MM.1S (cell line): ENCODE measurements around the gene CFAP61.

ENCODE experiments used
- DNase-seq: peaks from one replicate; pipeline ENCODE4 v3.0.0-alpha.2; 2015
- H2AFZ ChIP-seq: fragments of 300-600 bp; sonication (generic); 2 replicates; pipeline ENCODE4 v1.6.0; 2016; ENCODE audit warnings: antibody characterized with exemption, low read length
- H3F3A ChIP-seq: fragments of 300-600 bp; sonication (generic); 2 replicates; pipeline ENCODE4 v1.6.1; 2016; ENCODE audit warnings: mild to moderate bottlenecking, antibody characterized with exemption, low read length, moderate library complexity, mixed read lengths; ENCODE audit not compliant: insufficient read depth
- H3K27ac ChIP-seq: fragments of 300-600 bp; sonication (generic); 2 replicates; pipeline ENCODE4 v1.5.1; 2016; ENCODE audit warnings: mild to moderate bottlenecking, low read length
- H3K27me3 ChIP-seq: fragments of 300-600 bp; sonication (generic); replicated peaks from 2 replicates; pipeline ENCODE4 v1.6.0; 2016; ENCODE audit warnings: low read length; ENCODE audit not compliant: insufficient read depth
- H3K36me3 ChIP-seq: fragments of 300-600 bp; sonication (generic); replicated peaks from 2 replicates; pipeline ENCODE4 v1.6.1; 2016; ENCODE audit warnings: mild to moderate bottlenecking, low read length, mixed read lengths; ENCODE audit not compliant: insufficient read depth
- H3K4me1 ChIP-seq: fragments of 300-600 bp; sonication (generic); 2 replicates; pipeline ENCODE4 v1.6.1; 2016; ENCODE audit warnings: low read length, mixed read lengths
- H3K4me2 ChIP-seq: fragments of 300-600 bp; sonication (generic); 2 replicates; pipeline ENCODE4 v1.6.0; 2016; ENCODE audit warnings: low read depth, low read length
- H3K4me3 ChIP-seq: fragments of 300-600 bp; sonication (generic); 2 replicates; pipeline ENCODE4 v1.5.1; 2016; ENCODE audit warnings: low read length, mixed read lengths
- H3K79me2 ChIP-seq: fragments of 300-600 bp; sonication (generic); 2 replicates; pipeline ENCODE4 v1.6.1; 2016; ENCODE audit warnings: mixed run types, low read length, mixed read lengths
- H3K9ac ChIP-seq: fragments of 300-600 bp; sonication (generic); 2 replicates; pipeline ENCODE4 v1.6.1; 2016; ENCODE audit warnings: low read length, mixed read lengths
- H3K9me2 ChIP-seq: fragments of 300-600 bp; sonication (generic); replicated peaks from 2 replicates; pipeline ENCODE4 v1.6.1; 2016; ENCODE audit warnings: mild to moderate bottlenecking, low read length, mixed read lengths; ENCODE audit not compliant: insufficient read depth
- H3K9me3 ChIP-seq: fragments of 300-600 bp; sonication (generic); replicated peaks from 2 replicates; pipeline ENCODE4 v1.6.1; 2016; ENCODE audit warnings: mild to moderate bottlenecking, low read length, mixed read lengths; ENCODE audit not compliant: insufficient read depth
- H4K20me1 ChIP-seq: fragments of 300-600 bp; sonication (generic); 2 replicates; pipeline ENCODE4 v1.6.1; 2016; ENCODE audit warnings: mild to moderate bottlenecking, low read length, moderate library complexity, mixed read lengths; ENCODE audit not compliant: insufficient read depth
- EZH2 ChIP-seq: fragments of 300-600 bp; sonication (generic); optimal IDR thresholded peaks from 2 replicates; pipeline ENCODE3; 2017; ENCODE audit warnings: low read depth, mild to moderate bottlenecking, antibody characterized with exemption, low read length, mixed read lengths
- EZH2phosphoT487 ChIP-seq: fragments of 300-600 bp; sonication (generic); IDR thresholded peaks from 2 replicates; pipeline ENCODE4 v1.6.1; 2018; ENCODE audit warnings: antibody characterized with exemption, low read length
- TF ChIP-seq, protein P1 (sequence below): fragments of 300-600 bp; sonication (generic); IDR thresholded peaks from 2 replicates; pipeline ENCODE4 v1.5.1; 2016; ENCODE audit warnings: antibody characterized with exemption, low read length, mixed read lengths

The CFAP61 gene

DNA sequence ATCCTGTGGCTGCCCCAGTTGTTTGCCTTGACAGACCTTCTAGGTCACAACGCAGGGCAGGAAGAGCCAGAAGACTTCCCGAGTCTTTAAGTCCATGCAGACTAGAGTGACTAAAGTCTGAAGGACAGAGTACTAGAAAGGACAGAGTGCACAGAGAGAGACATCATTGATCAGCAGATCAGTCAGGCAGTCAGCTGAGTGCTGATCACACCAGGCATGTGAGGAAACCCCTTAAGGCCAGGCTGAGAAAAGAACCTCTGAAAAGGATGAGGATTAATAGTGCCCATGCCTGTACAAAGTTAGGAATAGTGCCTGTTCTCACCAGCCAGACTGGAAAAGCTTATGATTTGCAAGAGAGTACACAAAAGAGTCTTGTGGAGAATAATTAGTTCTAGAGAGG is 91.3 kb downstream of the CFAP61 start:
- Histone ChIP-seq H3K4me2 (no peak overlapping the region), H3K27ac (no peak overlapping the region), H3K4me1 (no peaks in the 10 kb centered on the region), H3K4me3 (no peak overlapping the region), H3K27me3 (no peaks in the 10 kb centered on the region), H3K9me2 (no peaks in the 10 kb centered on the region), H3K79me2 (no peaks in the 10 kb centered on the region), H3K9me3 (no peaks in the 10 kb centered on the region), H3K9ac (no peak overlapping the region), H3K36me3 (no peaks in the 10 kb centered on the region), H2AFZ (no peak overlapping the region), H4K20me1 (no peaks in the 10 kb centered on the region), H3F3A (no peaks in the 10 kb centered on the region)
- no peak for DNase-seq
- TF ChIP-seq EZH2phosphoT487: no peak
- TF ChIP-seq, protein P1, sequence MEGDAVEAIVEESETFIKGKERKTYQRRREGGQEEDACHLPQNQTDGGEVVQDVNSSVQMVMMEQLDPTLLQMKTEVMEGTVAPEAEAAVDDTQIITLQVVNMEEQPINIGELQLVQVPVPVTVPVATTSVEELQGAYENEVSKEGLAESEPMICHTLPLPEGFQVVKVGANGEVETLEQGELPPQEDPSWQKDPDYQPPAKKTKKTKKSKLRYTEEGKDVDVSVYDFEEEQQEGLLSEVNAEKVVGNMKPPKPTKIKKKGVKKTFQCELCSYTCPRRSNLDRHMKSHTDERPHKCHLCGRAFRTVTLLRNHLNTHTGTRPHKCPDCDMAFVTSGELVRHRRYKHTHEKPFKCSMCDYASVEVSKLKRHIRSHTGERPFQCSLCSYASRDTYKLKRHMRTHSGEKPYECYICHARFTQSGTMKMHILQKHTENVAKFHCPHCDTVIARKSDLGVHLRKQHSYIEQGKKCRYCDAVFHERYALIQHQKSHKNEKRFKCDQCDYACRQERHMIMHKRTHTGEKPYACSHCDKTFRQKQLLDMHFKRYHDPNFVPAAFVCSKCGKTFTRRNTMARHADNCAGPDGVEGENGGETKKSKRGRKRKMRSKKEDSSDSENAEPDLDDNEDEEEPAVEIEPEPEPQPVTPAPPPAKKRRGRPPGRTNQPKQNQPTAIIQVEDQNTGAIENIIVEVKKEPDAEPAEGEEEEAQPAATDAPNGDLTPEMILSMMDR: no peak
- no peak for TF ChIP-seq EZH2

- Histone ChIP-seq H3K36me3 (no peaks in the 10 kb centered on the region), H3K79me2 (no peaks in the 10 kb centered on the region)
Measured at GRCh38 chr20:20148779-20149178, 96.4 kb downstream of the CFAP61 start.

GRCh38 chr20:20150241-20150640 is 97.9 kb downstream of the CFAP61 start:
- Histone ChIP-seq H4K20me1 (no peaks in the 10 kb centered on the region), H3F3A (no peaks in the 10 kb centered on the region), H3K4me3 (no peak overlapping the region), H3K9me2 (no peaks in the 10 kb centered on the region), H3K4me2 (no peak overlapping the region), H3K27me3 (no peaks in the 10 kb centered on the region), H3K4me1 (no peaks in the 10 kb centered on the region), H3K9ac (no peak overlapping the region), H3K9me3 (no peaks in the 10 kb centered on the region), H3K79me2 (no peaks in the 10 kb centered on the region), H3K27ac (no peak overlapping the region), H3K36me3 (no peaks in the 10 kb centered on the region), H2AFZ (no peak overlapping the region)
- no peak for DNase-seq
- TF ChIP-seq, protein P1: no peak
- TF ChIP-seq EZH2: no peak
- TF ChIP-seq EZH2phosphoT487: no peak

More at GRCh38 chr20:20148779-20149178, 96.4 kb downstream of the CFAP61 start:
- Histone ChIP-seq H4K20me1 (no peaks in the 10 kb centered on the region), H3F3A (no peaks in the 10 kb centered on the region), H3K27ac (no peak overlapping the region), H2AFZ (no peak overlapping the region), H3K4me2 (no peak overlapping the region), H3K9me2 (no peaks in the 10 kb centered on the region), H3K4me1 (no peaks in the 10 kb centered on the region), H3K4me3 (no peak overlapping the region), H3K9ac (no peak overlapping the region), H3K9me3 (no peaks in the 10 kb centered on the region), H3K27me3 (no peaks in the 10 kb centered on the region)
- TF ChIP-seq EZH2phosphoT487 (no peak), EZH2 (no peak)
- TF ChIP-seq, protein P1: no peak
- no peak for DNase-seq
